ENCODE data around the gene GRB10. TPM values are rescaled to one million over a fixed set of nuclear protein-coding genes. Genes with fewer than 3 reads are reported as not detected.

Gene GRB10
- total RNA-seq, 1 donor from 2014 or later = 67.7 TPM

- DNase-seq (ENCODE audit: low read depth) = no peak
- Histone ChIP-seq H3K27me3 (ENCODE audit: control insufficient read depth, insufficient read depth, low read length) (no peaks in the 10 kb centered on the region), H3K36me3 (ENCODE audit: control insufficient read depth, insufficient read depth, low read length) (peaks cover 2% of the 10 kb centered on the region), H3K4me3 (ENCODE audit: low read depth, low read length) (no peak overlapping the region)
- TF ChIP-seq CTCF (IDR thresholded peaks at IDR 0.05; ENCODE audit: insufficient read depth, low read length, severe bottlenecking) = no peak
- FAIRE-seq = no peak
Observed at GRCh38 chr7:50781381-50782293, 1.1 kb downstream of the GRB10 start.

DNA sequence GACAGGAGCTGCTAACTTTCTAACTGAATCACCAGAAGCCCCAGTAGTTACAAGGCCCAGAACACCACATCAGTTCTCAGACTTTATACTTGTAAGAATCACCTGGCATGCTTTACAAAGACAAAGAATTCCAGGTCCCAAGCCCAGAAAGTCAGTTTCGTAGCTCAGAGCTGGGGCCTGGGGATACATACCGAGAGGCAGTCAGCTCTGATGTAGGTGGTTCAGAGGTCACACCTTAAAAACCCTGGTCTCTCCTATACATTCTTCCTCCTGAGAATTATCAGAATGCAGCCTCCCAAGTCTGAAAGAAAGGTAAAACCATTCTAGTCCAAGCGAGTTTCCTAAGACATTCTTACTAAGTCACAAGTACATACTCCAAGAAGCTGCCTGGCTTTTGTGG is 2.3 kb downstream of the GRB10 start:
- Histone ChIP-seq H3K36me3 (ENCODE audit: control insufficient read depth, insufficient read depth, low read length) (peaks cover 2% of the 10 kb centered on the region), H3K27me3 (ENCODE audit: control insufficient read depth, insufficient read depth, low read length) (no peaks in the 10 kb centered on the region), H3K4me3 (ENCODE audit: low read depth, low read length) (no peak overlapping the region)
- no peak for FAIRE-seq
- no peak for DNase-seq (ENCODE audit: low read depth)
- TF ChIP-seq CTCF (IDR thresholded peaks at IDR 0.05; ENCODE audit: insufficient read depth, low read length, severe bottlenecking) = no peak

GRCh38 chr7:50779427-50779826 is 3.3 kb downstream of the GRB10 start:
- peaks cover 2% of the 10 kb centered on the region for H3K36me3 ChIP-seq (ENCODE audit: control insufficient read depth, insufficient read depth, low read length)
- FAIRE-seq (no peak), DNase-seq (ENCODE audit: low read depth) (no peak)
- H3K27me3 ChIP-seq (ENCODE audit: control insufficient read depth, insufficient read depth, low read length) = no peaks in the 10 kb centered on the region
- no peak overlapping the region for H3K4me3 ChIP-seq (ENCODE audit: low read depth, low read length)
- no peak for TF ChIP-seq CTCF (IDR thresholded peaks at IDR 0.05; ENCODE audit: insufficient read depth, low read length, severe bottlenecking)

GRCh38 chr7:50778189-50778588 is 4.5 kb downstream of the GRB10 start:
- FAIRE-seq = no peak
- TF ChIP-seq CTCF (IDR thresholded peaks at IDR 0.05; ENCODE audit: insufficient read depth, low read length, severe bottlenecking) = no peak

GRCh38 chr7:50775836-50776235 is 6.9 kb downstream of the GRB10 start:
- no peak for DNase-seq (ENCODE audit: low read depth)
- TF ChIP-seq CTCF (IDR thresholded peaks at IDR 0.05; ENCODE audit: insufficient read depth, low read length, severe bottlenecking) = no peak
- no peak for FAIRE-seq
- H3K36me3 ChIP-seq (ENCODE audit: control insufficient read depth, insufficient read depth, low read length) = peaks cover 2% of the 10 kb centered on the region
- H3K27me3 ChIP-seq (ENCODE audit: control insufficient read depth, insufficient read depth, low read length) = no peaks in the 10 kb centered on the region
- no peak overlapping the region for H3K4me3 ChIP-seq (ENCODE audit: low read depth, low read length)

More at GRCh38 chr7:50778189-50778588, 4.5 kb downstream of the GRB10 start:
- peaks cover 2% of the 10 kb centered on the region for H3K36me3 ChIP-seq (ENCODE audit: control insufficient read depth, insufficient read depth, low read length)
- H3K4me3 ChIP-seq (ENCODE audit: low read depth, low read length) = no peak overlapping the region
- H3K27me3 ChIP-seq (ENCODE audit: control insufficient read depth, insufficient read depth, low read length) = no peaks in the 10 kb centered on the region
- no peak for DNase-seq (ENCODE audit: low read depth)

All from bronchial epithelial cell (primary cell).